Uterus (tissue), 4 donors: ENCODE results near the gene PCSK4. TPM values are rescaled to one million over a fixed set of nuclear protein-coding genes. Genes with fewer than 3 reads are reported as not detected.

Experiments
- DNase-seq, 2 donors: peaks; one replicate each; pipeline ENCODE4 v3.0.0-alpha.2; 2019 to 2020
- H3K27ac ChIP-seq, 2 donors: fragments of 200-600 bp; sonication (generic); 1 replicate in 1 of 2; 2 replicates in 1 of 2; pipeline ENCODE4 v1.5.1; 2016 to 2018
- H3K27me3 ChIP-seq, 2 donors: fragments of 200-600 bp; sonication (generic); one replicate each; pipeline ENCODE4 v1.5.1; 2018 to 2019; ENCODE audit warnings: control low read depth in 1 of 2
- H3K36me3 ChIP-seq, 2 donors: fragments of 200-600 bp; sonication (generic); one replicate each; pipeline ENCODE4 v1.5.1; 2019; ENCODE audit warnings: control low read depth in 1 of 2
- H3K4me1 ChIP-seq, 2 donors: fragments of 200-600 bp; sonication (generic); one replicate each; pipeline ENCODE4 v1.5.1; 2018 to 2019; ENCODE audit warnings: control low read depth in 1 of 2
- H3K4me3 ChIP-seq, 2 donors: fragments of 200-600 bp; sonication (generic); 1 replicate in 1 of 2; 2 replicates in 1 of 2; pipeline ENCODE4 v1.5.1; 2018 to 2019; ENCODE audit warnings: mild to moderate bottlenecking in 1 of 2
- H3K9me3 ChIP-seq, 2 donors: fragments of 200-600 bp; sonication (generic); one replicate each; pipeline ENCODE4 v1.5.1; 2019; ENCODE audit warnings: control low read depth in 1 of 2
- POLR2A ChIP-seq, 2 donors: fragments of 450-650 bp; IDR thresholded peaks; one replicate each; pipeline ENCODE4 v1.6.1; 2016; ENCODE audit warnings: antibody characterized with exemption in 2 of 2, mild to moderate bottlenecking in 1 of 2, moderate library complexity in 1 of 2
- intact Hi-C: fragments of 100-400 bp; cut with DNase I; formaldehyde crosslinking; loops from one replicate; pipeline ENCODE4 v1.15.1; 2023; ENCODE audit warnings: low total_unique reads
- total RNA-seq, 4 donors: library from RNA; depleted of rRNA in 3 of 4; stranded (reverse); fragments of >200 nt in 3 of 4; gene quantifications; one replicate each; pipeline versions ENCODE4 v1.1.0 to v1.2.4, GENCODE V29; 2014 to 2023
- TF ChIP-seq, protein P1 (sequence below), 4 experiments: fragments of 200-600 bp in 2 of 4; fragments of 450-650 bp in 2 of 4; sonication (generic) in 2 of 4; IDR thresholded peaks; one replicate each; pipeline ENCODE4 v1.5.1; 2016 to 2019; ENCODE audit warnings: antibody characterized with exemption in 4 of 4, mild to moderate bottlenecking in 2 of 4, moderate library complexity in 1 of 4
- donor health status: DM: yes; HTN: yes; CAD: no.

PCSK4 gene
- total RNA-seq, 4 donors from 2014 or later: under 0.01 to 6.4 (median 4.6) TPM; not detected in 1

DNA sequence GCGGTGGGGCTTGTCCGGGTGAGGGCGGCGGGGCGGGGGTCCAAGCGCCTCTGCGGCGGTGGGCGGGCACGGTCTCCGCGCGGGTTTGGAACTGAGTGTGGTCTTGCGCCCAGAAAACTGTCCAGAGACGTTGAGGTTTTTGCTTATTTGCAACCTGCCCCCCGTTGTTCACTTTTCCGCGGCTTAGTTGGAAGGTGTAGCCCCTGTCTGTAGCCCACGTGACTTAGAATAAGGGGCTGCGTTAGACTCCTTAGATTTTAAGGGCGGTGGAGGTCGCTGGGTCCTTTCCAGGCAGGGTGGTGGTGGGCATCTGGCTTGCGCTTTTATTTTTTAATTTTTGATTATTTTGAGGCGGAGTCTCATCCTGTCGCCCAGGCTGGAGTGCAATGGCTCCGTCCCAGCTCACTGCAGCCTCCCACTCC, 51.2 kb downstream of the PCSK4 start:
- Histone ChIP-seq H3K4me1 (peaks cover 0 to 14% of the 10 kb centered on the region in 2 donors), H3K27ac (peak overlapping the region; percentile 80 to 83), H3K27me3 (no peaks in the 10 kb centered on the region), H3K36me3 (no peaks in the 10 kb centered on the region), H3K9me3 (no peaks in the 10 kb centered on the region), H3K4me3 (peak overlapping the region; percentile 79 to 83)
- no peak for TF ChIP-seq POLR2A (IDR thresholded peaks at IDR 0.05)
- TF ChIP-seq, protein P1, sequence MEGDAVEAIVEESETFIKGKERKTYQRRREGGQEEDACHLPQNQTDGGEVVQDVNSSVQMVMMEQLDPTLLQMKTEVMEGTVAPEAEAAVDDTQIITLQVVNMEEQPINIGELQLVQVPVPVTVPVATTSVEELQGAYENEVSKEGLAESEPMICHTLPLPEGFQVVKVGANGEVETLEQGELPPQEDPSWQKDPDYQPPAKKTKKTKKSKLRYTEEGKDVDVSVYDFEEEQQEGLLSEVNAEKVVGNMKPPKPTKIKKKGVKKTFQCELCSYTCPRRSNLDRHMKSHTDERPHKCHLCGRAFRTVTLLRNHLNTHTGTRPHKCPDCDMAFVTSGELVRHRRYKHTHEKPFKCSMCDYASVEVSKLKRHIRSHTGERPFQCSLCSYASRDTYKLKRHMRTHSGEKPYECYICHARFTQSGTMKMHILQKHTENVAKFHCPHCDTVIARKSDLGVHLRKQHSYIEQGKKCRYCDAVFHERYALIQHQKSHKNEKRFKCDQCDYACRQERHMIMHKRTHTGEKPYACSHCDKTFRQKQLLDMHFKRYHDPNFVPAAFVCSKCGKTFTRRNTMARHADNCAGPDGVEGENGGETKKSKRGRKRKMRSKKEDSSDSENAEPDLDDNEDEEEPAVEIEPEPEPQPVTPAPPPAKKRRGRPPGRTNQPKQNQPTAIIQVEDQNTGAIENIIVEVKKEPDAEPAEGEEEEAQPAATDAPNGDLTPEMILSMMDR (IDR thresholded peaks at IDR 0.05): no peak
- intact Hi-C loops: no loop called here
- no peak for DNase-seq

DNA sequence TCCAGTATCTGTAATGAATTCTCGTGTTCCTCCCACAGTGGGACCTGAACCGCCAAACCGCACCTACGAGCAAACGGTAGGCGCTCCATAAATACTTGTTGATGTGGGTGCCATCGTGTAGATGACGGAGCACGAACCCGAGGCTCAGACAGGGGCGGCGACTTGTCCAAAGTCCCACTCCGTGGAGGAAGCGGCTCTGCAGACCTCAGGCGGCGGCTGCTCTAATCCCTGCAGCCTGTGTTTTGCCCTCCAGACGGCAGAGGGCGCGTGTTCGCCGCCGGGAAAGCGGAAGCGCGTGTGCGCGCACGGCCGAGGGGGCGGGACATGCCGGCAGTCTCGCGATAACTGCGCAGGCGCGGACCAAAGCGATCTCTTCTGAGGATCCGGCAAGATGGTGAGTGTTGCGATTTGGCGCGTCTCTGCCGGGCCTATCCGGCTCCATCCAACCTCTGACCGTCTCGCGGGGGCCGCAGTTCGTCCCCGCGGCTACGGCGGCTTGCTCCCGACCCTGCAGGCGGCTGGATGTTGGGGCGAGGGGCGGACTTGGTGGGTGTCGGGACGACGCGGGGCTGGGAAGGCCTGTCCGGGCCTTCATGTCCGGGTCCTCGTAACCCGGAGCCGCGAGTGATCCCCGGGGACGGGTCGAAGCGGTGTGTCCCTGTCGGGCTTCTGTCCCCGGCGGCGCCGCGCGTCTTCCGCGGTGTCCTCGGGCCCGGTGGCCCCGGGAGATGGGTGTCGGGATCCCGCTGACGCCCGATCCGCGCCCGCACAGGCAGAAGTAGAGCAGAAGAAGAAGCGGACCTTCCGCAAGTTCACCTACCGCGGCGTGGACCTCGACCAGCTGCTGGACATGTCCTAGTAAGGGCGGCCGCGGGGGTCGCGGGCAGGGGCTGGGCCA, 51.9 kb downstream of the PCSK4 start, which contains the start of gene RPS15:
Gene RPS15, plus strand, starts transcription at position 362 of the 898 bp plus-strand sequence. Its CDS starts 30 bp downstream, at position 392.
- H3K4me3 ChIP-seq: peak within 1 kb of the TSS; percentile 79 to 83
- no peaks in the 10 kb centered on the region for H3K27me3 ChIP-seq
- H3K36me3 ChIP-seq: no peaks in the 10 kb centered on the region
- TF ChIP-seq POLR2A (IDR thresholded peaks at IDR 0.05): peak; percentile 85 to 96
- TF ChIP-seq, protein P1 (IDR thresholded peaks at IDR 0.05): peak; percentile 96 to 99 (median 98)
- peak; percentile 93 to 95 for DNase-seq
- peak within 1 kb of the TSS; percentile 80 to 83 for H3K27ac ChIP-seq
- intact Hi-C loops: no loop called here
- H3K4me1 ChIP-seq: peaks cover 0 to 14% of the 10 kb centered on the region in 2 donors
- H3K9me3 ChIP-seq: no peaks in the 10 kb centered on the region

DNA sequence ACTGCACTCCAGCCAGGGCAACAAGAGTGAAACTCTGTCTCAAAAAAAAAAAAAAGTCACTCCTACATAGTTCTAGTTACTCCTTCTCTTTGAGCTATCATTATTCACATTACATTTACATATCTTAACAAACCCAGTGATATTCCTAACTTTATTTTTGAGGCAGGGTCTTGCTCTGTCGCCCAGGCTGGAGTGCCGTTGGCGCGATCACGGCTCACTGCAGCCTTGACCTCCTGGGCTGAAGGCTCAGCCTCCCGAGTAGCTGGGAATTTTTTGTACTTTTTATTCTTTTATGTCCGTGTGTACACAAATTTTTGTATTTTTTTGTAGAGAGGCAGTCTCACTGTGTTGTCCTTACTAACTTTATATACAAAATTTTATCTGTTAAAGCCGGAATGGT, 52.5 kb downstream of the PCSK4 start:
- Histone ChIP-seq H3K4me1 (peaks cover 0 to 14% of the 10 kb centered on the region in 2 donors), H3K27me3 (no peaks in the 10 kb centered on the region), H3K4me3 (no peak overlapping the region), H3K9me3 (no peaks in the 10 kb centered on the region), H3K36me3 (no peaks in the 10 kb centered on the region), H3K27ac (no peak overlapping the region)
- intact Hi-C loops: no loop called here
- DNase-seq: no peak
- TF ChIP-seq POLR2A (IDR thresholded peaks at IDR 0.05): no peak
- TF ChIP-seq, protein P1 (IDR thresholded peaks at IDR 0.05): no peak

DNA sequence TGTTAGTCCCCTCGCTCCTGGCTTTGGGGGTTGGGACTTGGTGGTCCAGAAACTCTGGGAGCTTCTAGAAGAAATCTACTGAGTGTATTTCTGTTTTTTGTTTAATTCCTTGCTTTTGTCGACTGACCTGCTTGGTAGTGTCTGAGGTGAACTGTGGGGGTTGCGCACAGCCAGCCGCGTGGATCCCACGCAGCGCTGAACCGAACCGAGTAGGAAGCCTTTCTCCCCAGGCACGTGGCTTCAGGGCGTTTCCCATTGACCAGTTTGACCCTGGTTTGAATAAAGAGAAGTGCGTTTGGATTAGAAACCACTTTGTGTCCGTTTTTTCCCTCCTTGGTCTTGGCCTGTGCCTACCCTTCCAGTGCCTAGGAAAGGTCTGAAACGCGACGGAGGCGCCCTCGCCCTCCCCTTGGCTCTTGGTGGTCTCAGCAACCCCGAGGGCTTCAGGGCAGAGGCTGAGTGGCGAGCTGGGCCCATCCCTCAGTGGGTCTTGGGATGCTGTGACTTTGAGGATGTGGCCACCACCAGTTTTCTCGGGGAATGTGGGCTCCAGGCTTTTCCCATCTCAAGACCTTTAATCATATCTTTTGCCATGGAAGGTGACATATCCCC, 54.7 kb downstream of the PCSK4 start:
- no peak overlapping the region for H3K27ac ChIP-seq
- no peaks in the 10 kb centered on the region for H3K27me3 ChIP-seq
- DNase-seq: peak in 1 of 2 donors; percentile 14
- H3K4me1 ChIP-seq: peaks cover 0 to 14% of the 10 kb centered on the region in 2 donors
- TF ChIP-seq POLR2A (IDR thresholded peaks at IDR 0.05): no peak
- TF ChIP-seq, protein P1 (IDR thresholded peaks at IDR 0.05): no peak
- intact Hi-C loops: no loop called here
- H3K9me3 ChIP-seq: no peaks in the 10 kb centered on the region
- H3K4me3 ChIP-seq: no peak overlapping the region
- no peaks in the 10 kb centered on the region for H3K36me3 ChIP-seq
